Ishikawa (cell line): ENCODE data around the gene CATSPERB.

Source experiments
- CEBPB ChIP-seq: IDR thresholded peaks from 2 replicates; pipeline ENCODE4 v1.6.1; 2012
- EP300 ChIP-seq: IDR thresholded peaks from 2 replicates; pipeline ENCODE4 v1.6.1; 2012; ENCODE audit warnings: borderline replicate concordance
- MAX ChIP-seq: IDR thresholded peaks from 2 replicates; pipeline ENCODE4 v1.6.1; 2012
- NFIC ChIP-seq: IDR thresholded peaks from 2 replicates; pipeline ENCODE4 v1.6.1; 2012
- RAD21 ChIP-seq: IDR thresholded peaks from 2 replicates; pipeline ENCODE4 v1.6.1; 2012; ENCODE audit warnings: low read depth
- REST ChIP-seq: IDR thresholded peaks from 2 replicates; pipeline ENCODE4 v1.6.1; 2012; ENCODE audit warnings: low read depth, mild to moderate bottlenecking
- TAF1 ChIP-seq: IDR thresholded peaks from 2 replicates; pipeline ENCODE4 v1.6.1; 2012; ENCODE audit warnings: low read depth, mild to moderate bottlenecking
- TEAD4 ChIP-seq: IDR thresholded peaks from 2 replicates; pipeline ENCODE4 v1.6.1; 2012
- USF1 ChIP-seq: IDR thresholded peaks from 2 replicates; pipeline ENCODE4 v1.6.1; 2012
- YY1 ChIP-seq: IDR thresholded peaks from 2 replicates; pipeline ENCODE4 v1.6.1; 2012; ENCODE audit warnings: low read depth

- TF ChIP-seq USF1 (no peak), EP300 (no peak), MAX (no peak), YY1 (no peak), TEAD4 (no peak), REST (no peak), TAF1 (no peak), NFIC (no peak), CEBPB (no peak), RAD21 (no peak)
Measured at GRCh38 chr14:91654836-91655235, 77.0 kb downstream of the CATSPERB start.
